Activated T-cell treated with anti-CD3 and anti-CD28 coated beads, Interleukin-2, amount 50 U/mL, for 24 hours (primary cell): ENCODE results near the gene DCLRE1C.
"Not testable (repeated sequence)": the region's sequence is repeated elsewhere in the genome, so short reads cannot be mapped to it uniquely, and the experiment has no call there.

Source experiments
- DNase-seq: peaks from one replicate; pipeline ENCODE4 v3.0.0-alpha.2; 2020
- H3K27ac Mint-ChIP-seq: 2 replicates; pipeline ENCODE4 v1.8.0; 2020; ENCODE audit warnings: mild to moderate bottlenecking, mixed read lengths
- H3K27me3 Mint-ChIP-seq: 2 replicates; pipeline ENCODE4 v1.8.0; 2020; ENCODE audit warnings: mixed read lengths
- H3K36me3 Mint-ChIP-seq: 2 replicates; pipeline ENCODE4 v1.8.0; 2020; ENCODE audit warnings: low read depth, mixed read lengths
- H3K4me1 Mint-ChIP-seq: 2 replicates; pipeline ENCODE4 v1.8.0; 2020; ENCODE audit warnings: low read depth, mixed read lengths
- H3K4me3 Mint-ChIP-seq: 2 replicates; pipeline ENCODE4 v1.8.0; 2020; ENCODE audit warnings: mild to moderate bottlenecking, moderate library complexity, mixed read lengths
- H3K9me3 Mint-ChIP-seq: 2 replicates; pipeline ENCODE4 v1.8.0; 2020; ENCODE audit warnings: mixed read lengths

The DCLRE1C gene

DNA sequence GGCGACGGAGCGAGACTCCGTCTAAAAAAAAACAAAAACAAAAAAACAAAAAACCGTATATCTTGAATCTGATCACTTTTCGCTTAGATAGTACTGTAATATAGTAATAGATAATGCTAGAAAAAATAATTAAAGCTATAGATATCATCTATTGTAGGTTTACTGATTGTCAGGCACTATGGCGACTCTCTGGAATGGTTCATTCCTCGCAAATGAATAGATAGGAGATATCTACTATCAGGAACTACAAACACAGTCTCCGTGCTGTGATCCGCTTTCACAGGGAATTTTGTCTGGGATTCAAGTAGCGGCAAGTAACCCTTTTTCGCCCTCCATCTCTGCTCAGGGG lies 5.0 kb upstream of the DCLRE1C start:
- Mint-ChIP-seq H3K4me3 (peak overlapping the region; percentile 89), H3K9me3 (no peaks in the 10 kb centered on the region), H3K27ac (peak overlapping the region; percentile 96)

GRCh38 chr10:14954934-14955333 lies 1.0 kb upstream of the DCLRE1C start:
- H3K9me3 Mint-ChIP-seq, result no peaks in the 10 kb centered on the region
- peak overlapping the region; percentile 98 for H3K27ac Mint-ChIP-seq
- H3K4me1 Mint-ChIP-seq, result peaks cover 52% of the 10 kb centered on the region
- H3K36me3 Mint-ChIP-seq, result peaks cover 39% of the 10 kb centered on the region
- H3K27me3 Mint-ChIP-seq, result no peaks in the 10 kb centered on the region
- peak overlapping the region; percentile 93 for H3K4me3 Mint-ChIP-seq
- no peak for DNase-seq

More for the DNA sequence above, 5.0 kb upstream of the DCLRE1C start:
- no peak for DNase-seq
- Mint-ChIP-seq H3K27me3 (no peaks in the 10 kb centered on the region), H3K4me1 (peaks cover 36% of the 10 kb centered on the region), H3K36me3 (peaks cover 14% of the 10 kb centered on the region)

GRCh38 chr10:14953424-14954000 lies 384 bp downstream of the DCLRE1C start:
- Mint-ChIP-seq H3K4me1 (peaks cover 52% of the 10 kb centered on the region), H3K27me3 (no peaks in the 10 kb centered on the region), H3K9me3 (no peaks in the 10 kb centered on the region), H3K27ac (peak overlapping the region; percentile 98), H3K4me3 (peak overlapping the region; percentile 93), H3K36me3 (peaks cover 43% of the 10 kb centered on the region)
- no peak for DNase-seq

GRCh38 chr10:14952851-14953423 lies 959 bp downstream of the DCLRE1C start:
- Mint-ChIP-seq H3K4me3 (peak overlapping the region; percentile 93), H3K9me3 (no peaks in the 10 kb centered on the region), H3K27me3 (no peaks in the 10 kb centered on the region), H3K27ac (peak overlapping the region; percentile 98), H3K4me1 (peaks cover 51% of the 10 kb centered on the region), H3K36me3 (peaks cover 49% of the 10 kb centered on the region)
- DNase-seq, result no peak

GRCh38 chr10:14949291-14949690 lies 4.6 kb downstream of the DCLRE1C start:
- Mint-ChIP-seq H3K9me3 (no peaks in the 10 kb centered on the region), H3K27me3 (no peaks in the 10 kb centered on the region), H3K4me3 (no peak overlapping the region), H3K27ac (no peak overlapping the region), H3K36me3 (peaks cover 76% of the 10 kb centered on the region), H3K4me1 (peaks cover 35% of the 10 kb centered on the region)
- no peak for DNase-seq

DNA sequence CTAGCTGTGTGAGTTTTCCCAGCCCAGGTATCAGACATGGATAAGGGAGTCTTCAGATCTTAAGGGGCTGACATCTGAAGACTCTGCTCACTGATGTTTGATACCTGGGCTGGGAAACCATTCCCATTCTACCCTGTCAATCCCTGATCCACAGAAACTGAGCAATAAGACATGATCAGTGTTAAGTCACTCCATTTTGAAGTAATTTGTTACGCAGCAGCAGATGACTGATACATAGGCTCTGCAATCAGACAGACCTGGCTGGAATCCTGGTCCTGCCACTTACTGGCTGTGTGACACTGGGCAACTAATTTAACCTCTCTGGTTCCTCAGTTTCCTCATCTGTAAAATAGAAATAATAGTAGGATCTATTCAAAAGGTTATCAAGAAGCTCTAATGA lies 6.6 kb downstream of the DCLRE1C start:
- Mint-ChIP-seq H3K4me3 (no peak overlapping the region), H3K36me3 (peaks cover 80% of the 10 kb centered on the region), H3K4me1 (peaks cover 29% of the 10 kb centered on the region), H3K9me3 (no peaks in the 10 kb centered on the region), H3K27me3 (no peaks in the 10 kb centered on the region), H3K27ac (no peak overlapping the region)
- DNase-seq, result no peak

- no peaks in the 10 kb centered on the region for H3K9me3 Mint-ChIP-seq
- H3K4me1 Mint-ChIP-seq, result peaks cover 10% of the 10 kb centered on the region
- no peak overlapping the region for H3K27ac Mint-ChIP-seq
- H3K27me3 Mint-ChIP-seq, result no peaks in the 10 kb centered on the region
- no peak overlapping the region for H3K4me3 Mint-ChIP-seq
- no peak for DNase-seq
- H3K36me3 Mint-ChIP-seq, result peaks cover 76% of the 10 kb centered on the region
Observed at GRCh38 chr10:14945108-14945507, 8.8 kb downstream of the DCLRE1C start.

DNA sequence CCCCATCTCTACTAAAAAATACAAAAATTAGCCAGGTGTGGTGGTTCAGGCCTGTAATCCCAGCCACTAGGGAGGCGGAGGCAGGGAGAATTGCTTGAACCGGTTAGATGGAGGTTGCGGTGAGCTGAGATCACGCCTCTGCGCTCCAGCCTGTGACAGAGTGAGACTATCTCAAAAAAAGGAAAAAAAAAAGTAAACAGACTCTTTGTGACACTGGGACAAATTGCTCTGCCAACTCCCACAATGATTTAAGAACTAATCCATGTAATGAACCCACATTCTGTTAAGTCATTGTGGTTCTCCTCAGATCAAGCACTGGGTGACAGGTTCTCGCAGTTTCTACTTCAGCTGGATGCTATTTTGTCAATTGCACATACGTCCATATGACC lies 11.0 kb downstream of the DCLRE1C start:
- H3K27ac Mint-ChIP-seq, result peak overlapping the region; percentile 6
- not testable (repeated sequence) for H3K4me3 Mint-ChIP-seq, H3K9me3 Mint-ChIP-seq, DNase-seq, H3K27me3 Mint-ChIP-seq
- H3K36me3 Mint-ChIP-seq, result peaks cover 76% of the 10 kb centered on the region
- H3K4me1 Mint-ChIP-seq, result peaks cover 13% of the 10 kb centered on the region

GRCh38 chr10:14942147-14942949 lies 11.5 kb downstream of the DCLRE1C start:
- not testable (repeated sequence) for H3K9me3 Mint-ChIP-seq, DNase-seq, H3K4me3 Mint-ChIP-seq, H3K27me3 Mint-ChIP-seq
- peaks cover 13% of the 10 kb centered on the region for H3K4me1 Mint-ChIP-seq
- H3K27ac Mint-ChIP-seq, result peak overlapping the region; percentile 6
- H3K36me3 Mint-ChIP-seq, result peaks cover 74% of the 10 kb centered on the region

DNA sequence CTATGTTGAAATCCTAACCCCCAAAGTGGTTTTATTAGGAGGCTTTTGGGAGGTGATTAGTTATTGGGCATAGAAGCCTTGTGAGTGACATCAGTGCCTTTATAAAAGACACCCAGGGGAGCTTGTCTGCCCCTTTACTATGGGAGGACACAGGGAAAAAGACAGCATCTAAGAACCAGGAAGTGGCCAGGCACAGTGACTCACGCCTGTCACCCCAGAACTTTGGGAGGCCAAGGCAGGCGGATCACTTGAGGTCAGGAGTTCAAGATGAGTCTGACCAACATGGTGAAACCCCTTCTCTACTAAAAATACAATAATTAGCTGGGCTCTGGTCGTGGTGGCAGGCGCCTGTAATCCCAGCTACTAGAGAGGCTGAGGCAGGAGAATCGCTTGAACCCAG lies 14.9 kb downstream of the DCLRE1C start:
- Mint-ChIP-seq H3K27ac (peak overlapping the region; percentile 59), H3K4me1 (peaks cover 13% of the 10 kb centered on the region), H3K36me3 (peaks cover 73% of the 10 kb centered on the region)
- DNase-seq, H3K9me3 Mint-ChIP-seq, H3K4me3 Mint-ChIP-seq, H3K27me3 Mint-ChIP-seq: not testable (repeated sequence)

GRCh38 chr10:14936584-14936983 lies 17.3 kb downstream of the DCLRE1C start:
- no peak overlapping the region for H3K27ac Mint-ChIP-seq
- no peaks in the 10 kb centered on the region for H3K27me3 Mint-ChIP-seq
- DNase-seq, result no peak
- no peaks in the 10 kb centered on the region for H3K9me3 Mint-ChIP-seq
- peaks cover 7% of the 10 kb centered on the region for H3K4me1 Mint-ChIP-seq
- H3K36me3 Mint-ChIP-seq, result peaks cover 73% of the 10 kb centered on the region
- H3K4me3 Mint-ChIP-seq, result no peak overlapping the region

GRCh38 chr10:14930610-14931009 lies 23.3 kb downstream of the DCLRE1C start:
- H3K9me3 Mint-ChIP-seq, result no peaks in the 10 kb centered on the region
- no peak overlapping the region for H3K27ac Mint-ChIP-seq
- H3K4me3 Mint-ChIP-seq, result no peak overlapping the region
- peaks cover 88% of the 10 kb centered on the region for H3K36me3 Mint-ChIP-seq
- no peak for DNase-seq
- no peaks in the 10 kb centered on the region for H3K27me3 Mint-ChIP-seq
- H3K4me1 Mint-ChIP-seq, result no peaks in the 10 kb centered on the region

GRCh38 chr10:14926722-14927416 lies 27.0 kb downstream of the DCLRE1C start:
- no peak overlapping the region for H3K27ac Mint-ChIP-seq
- H3K27me3 Mint-ChIP-seq, result no peaks in the 10 kb centered on the region
- DNase-seq, result no peak
- H3K4me3 Mint-ChIP-seq, result no peak overlapping the region
- H3K4me1 Mint-ChIP-seq, result no peaks in the 10 kb centered on the region
- H3K36me3 Mint-ChIP-seq, result peaks cover 90% of the 10 kb centered on the region
- no peaks in the 10 kb centered on the region for H3K9me3 Mint-ChIP-seq

GRCh38 chr10:14926061-14926470 lies 27.8 kb downstream of the DCLRE1C start:
- Mint-ChIP-seq H3K36me3 (peaks cover 91% of the 10 kb centered on the region), H3K27me3 (no peaks in the 10 kb centered on the region), H3K27ac (no peak overlapping the region), H3K4me1 (no peaks in the 10 kb centered on the region), H3K9me3 (no peaks in the 10 kb centered on the region), H3K4me3 (no peak overlapping the region)
- DNase-seq, result no peak

DNA sequence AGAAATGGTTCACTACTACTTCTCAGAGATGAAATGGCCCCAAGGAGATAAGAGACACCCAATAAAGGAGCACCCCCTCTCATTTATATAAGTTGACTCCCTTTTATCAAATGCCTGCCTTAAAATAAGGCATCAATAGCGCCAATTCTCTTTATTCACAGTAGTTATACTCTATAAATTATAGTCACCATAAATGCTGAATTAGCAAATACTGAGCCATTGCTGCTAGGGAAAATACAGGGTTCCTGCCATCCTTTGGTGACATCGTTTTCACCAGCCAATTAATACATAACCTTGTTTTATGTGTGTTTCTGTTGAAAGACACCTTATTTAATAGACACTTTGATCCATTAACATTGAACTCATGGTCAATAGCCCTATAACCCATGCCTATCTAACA lies 28.6 kb downstream of the DCLRE1C start:
- peaks cover 91% of the 10 kb centered on the region for H3K36me3 Mint-ChIP-seq
- H3K4me1 Mint-ChIP-seq, result no peaks in the 10 kb centered on the region
- no peaks in the 10 kb centered on the region for H3K9me3 Mint-ChIP-seq
- no peak overlapping the region for H3K4me3 Mint-ChIP-seq
- no peak overlapping the region for H3K27ac Mint-ChIP-seq
- no peak for DNase-seq
- no peaks in the 10 kb centered on the region for H3K27me3 Mint-ChIP-seq
